Transverse colon (tissue), 4 donors: Measurements from ENCODE around the gene HPS1. TPM values are rescaled to one million over a fixed set of nuclear protein-coding genes. Genes with fewer than 3 reads are reported as not detected.

Experiments used
- DNase-seq: peaks from one replicate; pipeline ENCODE4 v3.0.0-alpha.2; 2019
- H3K27ac ChIP-seq, 4 donors: fragments of 200-600 bp; sonication (generic); 2 replicates each; pipeline ENCODE4 v1.5.1; 2016 to 2018; ENCODE audit warnings: inconsistent platforms in 4 of 4
- H3K27me3 ChIP-seq: fragments of 200-600 bp; sonication (generic); 2 replicates; pipeline ENCODE4 v1.5.1; 2017; ENCODE audit warnings: inconsistent platforms
- H3K36me3 ChIP-seq, 4 donors: fragments of 200-600 bp; sonication (generic); 2 replicates each; pipeline ENCODE4 v1.5.1; 2017 to 2019; ENCODE audit warnings: inconsistent platforms in 4 of 4
- H3K4me1 ChIP-seq, 4 donors: fragments of 200-600 bp; sonication (generic); 2 replicates each; pipeline ENCODE4 v1.5.1; 2017 to 2020; ENCODE audit warnings: inconsistent platforms in 4 of 4
- H3K4me3 ChIP-seq, 4 donors: fragments of 200-600 bp; sonication (generic); 1 replicate in 1 of 4; 2 replicates in 3 of 4; pipeline versions ENCODE4 v1.5.1 to v1.6.1; 2017 to 2019; ENCODE audit warnings: inconsistent platforms in 4 of 4
- H3K9me3 ChIP-seq, 2 donors: fragments of 200-600 bp; sonication (generic); 2 replicates each; pipeline ENCODE4 v1.5.1; 2017 to 2019; ENCODE audit warnings: inconsistent platforms in 2 of 2
- EP300 ChIP-seq: sonication (generic); formaldehyde crosslinking; IDR thresholded peaks from one replicate; pipeline ENCODE4 v1.6.1; 2017; ENCODE audit warnings: antibody characterized with exemption, low read depth
- POLR2A ChIP-seq: fragments of 450-650 bp; IDR thresholded peaks from one replicate; pipeline ENCODE4 v1.6.1; 2016; ENCODE audit warnings: antibody characterized with exemption, mild to moderate bottlenecking, moderate library complexity
- POLR2AphosphoS5 ChIP-seq, 3 donors: sonication (generic); formaldehyde crosslinking; IDR thresholded peaks; one replicate each; pipeline ENCODE4 v1.6.1; 2016; ENCODE audit warnings: antibody characterized with exemption in 3 of 3
- WGBS, 2 donors: methylation state at CpG; one replicate each; pipeline ENCODE4 v1.1.5; 2018; ENCODE audit warnings: low coverage in 1 of 2; 5-methylcytosine and 5-hydroxymethylcytosine counted together
- in situ Hi-C, 4 donors: fragments of 200-750 bp; cut with MboI; loops; one replicate each; pipeline versions ENCODE4 v1.15.0 to v1.15.1; 2017; ENCODE audit warnings: low sequenced_read_pairs in 3 of 4, low pct_ligation_motif_present in 1 of 4, low pct_unique_long_range_greater_than_20kb in 1 of 4
- intact Hi-C: fragments of 100-400 bp; cut with DNase I; formaldehyde crosslinking; loops from one replicate; pipeline ENCODE4 v1.15.1; 2023; ENCODE audit warnings: low total_unique reads
- total RNA-seq, 4 donors: library from RNA; depleted of rRNA; stranded (reverse); fragments of >200 nt; gene quantifications; one replicate each; pipeline ENCODE4 v1.1.0, GENCODE V29; 2016
- TF ChIP-seq, protein P1 (sequence below), 5 experiments: fragments of 200-600 bp in 3 of 5; fragments of 450-650 bp in 2 of 5; sonication (generic) in 3 of 5; IDR thresholded peaks; 1 replicate in 2 of 5; 2 replicates in 3 of 5; pipeline ENCODE4 v1.5.1; 2016 to 2017; ENCODE audit warnings: antibody characterized with exemption in 5 of 5, inconsistent platforms in 3 of 5, mild to moderate bottlenecking in 2 of 5, moderate library complexity in 1 of 5

HPS1 gene
- total RNA-seq, 4 donors from 2014 or later = 62.9 to 160 (median 95.1) TPM

DNA sequence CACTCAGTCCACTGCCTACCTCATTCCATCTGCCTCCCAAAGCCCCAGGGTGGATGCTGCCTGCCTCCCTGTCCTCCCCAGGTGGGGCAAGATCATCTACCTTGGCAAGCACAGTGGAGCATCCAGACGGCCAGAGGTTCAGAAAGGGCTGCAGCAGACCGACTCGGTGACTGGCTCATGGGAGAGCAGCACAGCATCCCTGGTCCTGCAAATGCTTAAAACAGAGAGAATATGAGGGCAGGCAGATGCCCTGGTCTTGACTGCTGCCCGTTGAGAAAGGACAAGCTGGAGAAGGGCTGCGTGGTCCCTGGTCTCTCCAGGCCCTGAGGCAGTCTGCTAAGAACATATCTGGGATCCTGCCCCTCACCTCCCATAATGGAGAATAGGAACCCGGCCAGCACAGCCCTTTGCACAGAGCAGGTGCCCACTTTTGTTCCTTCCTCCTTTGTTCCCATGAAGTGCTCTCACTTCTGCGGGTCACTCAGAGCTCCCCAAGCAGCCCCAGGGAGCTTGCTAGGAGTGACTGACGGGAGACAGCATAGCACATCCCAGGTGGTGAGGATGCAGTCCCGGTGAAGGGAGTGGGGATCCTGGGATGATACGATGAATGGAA lies 1.4 kb downstream of the HPS1 start:
- in situ Hi-C loops = no loop called here
- intact Hi-C loops = no loop called here

GRCh38 chr10:98444314-98445006 lies 2.3 kb downstream of the HPS1 start:
- intact Hi-C loops = no loop called here
- DNase-seq = no peak
- Histone ChIP-seq H3K9me3 (no peaks in the 10 kb centered on the region), H3K27ac (no peak overlapping the region), H3K36me3 (peaks cover 0 to 23% (median 3%) of the 10 kb centered on the region in 4 donors), H3K4me1 (peaks cover 5 to 19% (median 9%) of the 10 kb centered on the region in 4 donors), H3K27me3 (no peaks in the 10 kb centered on the region), H3K4me3 (no peak overlapping the region)
- in situ Hi-C loops = no loop called here
- WGBS, 2 donors = 79 to 81% methylated on average over 2 to 9 of the region's 9 CpGs
- TF ChIP-seq EP300 (no peak), POLR2AphosphoS5 (IDR thresholded peaks at IDR 0.05) (no peak), POLR2A (no peak)
- TF ChIP-seq, protein P1, sequence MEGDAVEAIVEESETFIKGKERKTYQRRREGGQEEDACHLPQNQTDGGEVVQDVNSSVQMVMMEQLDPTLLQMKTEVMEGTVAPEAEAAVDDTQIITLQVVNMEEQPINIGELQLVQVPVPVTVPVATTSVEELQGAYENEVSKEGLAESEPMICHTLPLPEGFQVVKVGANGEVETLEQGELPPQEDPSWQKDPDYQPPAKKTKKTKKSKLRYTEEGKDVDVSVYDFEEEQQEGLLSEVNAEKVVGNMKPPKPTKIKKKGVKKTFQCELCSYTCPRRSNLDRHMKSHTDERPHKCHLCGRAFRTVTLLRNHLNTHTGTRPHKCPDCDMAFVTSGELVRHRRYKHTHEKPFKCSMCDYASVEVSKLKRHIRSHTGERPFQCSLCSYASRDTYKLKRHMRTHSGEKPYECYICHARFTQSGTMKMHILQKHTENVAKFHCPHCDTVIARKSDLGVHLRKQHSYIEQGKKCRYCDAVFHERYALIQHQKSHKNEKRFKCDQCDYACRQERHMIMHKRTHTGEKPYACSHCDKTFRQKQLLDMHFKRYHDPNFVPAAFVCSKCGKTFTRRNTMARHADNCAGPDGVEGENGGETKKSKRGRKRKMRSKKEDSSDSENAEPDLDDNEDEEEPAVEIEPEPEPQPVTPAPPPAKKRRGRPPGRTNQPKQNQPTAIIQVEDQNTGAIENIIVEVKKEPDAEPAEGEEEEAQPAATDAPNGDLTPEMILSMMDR (IDR thresholded peaks at IDR 0.05) = no peak

More for the DNA sequence above, 1.4 kb downstream of the HPS1 start:
- Histone ChIP-seq H3K4me1 (peaks cover 5 to 19% (median 9%) of the 10 kb centered on the region in 4 donors), H3K27ac (peak overlapping the region; percentile 89 to 97 (median 94)), H3K9me3 (no peaks in the 10 kb centered on the region), H3K4me3 (peak overlapping the region in 2 of 4 donors; percentile 92 to 98), H3K27me3 (no peaks in the 10 kb centered on the region), H3K36me3 (peaks cover 0 to 21% (median 0%) of the 10 kb centered on the region in 4 donors)
- WGBS, 2 donors = 75 to 86% methylated on average over 2 to 10 of the region's 10 CpGs
- no peak for DNase-seq
- TF ChIP-seq, protein P1 (IDR thresholded peaks at IDR 0.05) = no peak
- TF ChIP-seq POLR2AphosphoS5 (IDR thresholded peaks at IDR 0.05) (no peak), POLR2A (no peak), EP300 (no peak)

- in situ Hi-C loops (no loop called here), intact Hi-C loops (no loop called here)
- H3K27ac ChIP-seq = no peak overlapping the region
- DNase-seq = no peak
- 92 to 100% methylated on average over 2 to 4 of the region's 4 CpGs for WGBS, 2 donors
- H3K36me3 ChIP-seq = peaks cover 0 to 36% (median 17%) of the 10 kb centered on the region in 4 donors
- H3K9me3 ChIP-seq = no peaks in the 10 kb centered on the region
- H3K27me3 ChIP-seq = no peaks in the 10 kb centered on the region
- no peak overlapping the region for H3K4me3 ChIP-seq
- TF ChIP-seq EP300 (no peak), POLR2A (no peak), POLR2AphosphoS5 (IDR thresholded peaks at IDR 0.05) (no peak)
- TF ChIP-seq, protein P1 (IDR thresholded peaks at IDR 0.05) = no peak
- H3K4me1 ChIP-seq = no peaks in the 10 kb centered on the region
These were observed 8.0 kb downstream of the HPS1 start for GRCh38 chr10:98438715-98439114.

- peaks cover 0 to 55% (median 21%) of the 10 kb centered on the region in 4 donors for H3K36me3 ChIP-seq
These were observed 10.0 kb downstream of the HPS1 start for GRCh38 chr10:98436704-98437103.

More at GRCh38 chr10:98436704-98437103, 10.0 kb downstream of the HPS1 start:
- H3K27me3 ChIP-seq = no peaks in the 10 kb centered on the region
- TF ChIP-seq POLR2A (no peak), POLR2AphosphoS5 (IDR thresholded peaks at IDR 0.05) (no peak), EP300 (no peak)
- TF ChIP-seq, protein P1 (IDR thresholded peaks at IDR 0.05) = no peak
- no peak for DNase-seq
- no peak overlapping the region for H3K27ac ChIP-seq
- H3K4me1 ChIP-seq = no peaks in the 10 kb centered on the region
- no peak overlapping the region for H3K4me3 ChIP-seq
- WGBS, 2 donors = 91 to 94% methylated on average over 2 to 4 of the region's 4 CpGs
- in situ Hi-C loops = no loop called here
- intact Hi-C loops = no loop called here
- no peaks in the 10 kb centered on the region for H3K9me3 ChIP-seq
